ENCODE results near the gene PTK6. TPM values are rescaled to one million over a fixed set of nuclear protein-coding genes. Genes with fewer than 3 reads are reported as not detected.

The PTK6 gene
- total RNA-seq, 4 donors from 2014 or later = 0.11 TPM; not detected in 3

GRCh38 chr20:63504642-63505041, 32.5 kb downstream of the PTK6 start:
- DNase-seq = no peak
- H3K9me3 ChIP-seq = no peaks in the 10 kb centered on the region
- no peaks in the 10 kb centered on the region for H3K36me3 ChIP-seq
- no peak for TF ChIP-seq POLR2A (IDR thresholded peaks at IDR 0.05)
- H3K27ac ChIP-seq = no peak overlapping the region
- H3K4me1 ChIP-seq = no peaks in the 10 kb centered on the region
- H3K27me3 ChIP-seq = peaks cover 7% of the 10 kb centered on the region
- 83 to 93% methylated on average over 9 of the region's 9 CpGs for WGBS, 2 donors
- H3K4me3 ChIP-seq (replicated peaks in 1 of 3) = no peak overlapping the region
- intact Hi-C loops (cut with DNase I) = no loop called here

GRCh38 chr20:63503524-63503923, 33.7 kb downstream of the PTK6 start:
- H3K4me3 ChIP-seq (replicated peaks in 1 of 3) = no peak overlapping the region
- H3K4me1 ChIP-seq = peaks cover 0 to 8% of the 10 kb centered on the region in 2 donors
- no peaks in the 10 kb centered on the region for H3K9me3 ChIP-seq
- WGBS, 2 donors = 35 to 49% methylated on average over 2 to 7 of the region's 7 CpGs
- H3K27me3 ChIP-seq = peaks cover 12% of the 10 kb centered on the region
- no peaks in the 10 kb centered on the region for H3K36me3 ChIP-seq
- TF ChIP-seq CTCF (IDR thresholded peaks at IDR 0.05) (no peak), POLR2A (IDR thresholded peaks at IDR 0.05) (no peak)
- no peak overlapping the region for H3K27ac ChIP-seq
- no peak for DNase-seq
- intact Hi-C loops (cut with DNase I) = no loop called here

- TF ChIP-seq POLR2A (IDR thresholded peaks at IDR 0.05) = no peak
- TF ChIP-seq CTCF (IDR thresholded peaks at IDR 0.05) = no peak
- intact Hi-C loops (cut with DNase I) = no loop called here
- Histone ChIP-seq H3K9me3 (no peaks in the 10 kb centered on the region), H3K4me1 (peaks cover 0 to 16% of the 10 kb centered on the region in 2 donors), H3K27ac (no peak overlapping the region), H3K27me3 (peaks cover 12% of the 10 kb centered on the region), H3K36me3 (no peaks in the 10 kb centered on the region), H3K4me3 (replicated peaks in 1 of 3) (no peak overlapping the region)
- no peak for DNase-seq
- 59 to 86% methylated on average over 4 to 5 of the region's 15 CpGs for WGBS, 2 donors
Observed at GRCh38 chr20:63502671-63503172, 34.5 kb downstream of the PTK6 start.

GRCh38 chr20:63501818-63502670, 35.1 kb downstream of the PTK6 start:
- TF ChIP-seq CTCF (IDR thresholded peaks at IDR 0.05) = no peak
- TF ChIP-seq POLR2A (IDR thresholded peaks at IDR 0.05) = no peak
- H3K4me1 ChIP-seq = peaks cover 0 to 16% of the 10 kb centered on the region in 2 donors
- no peaks in the 10 kb centered on the region for H3K36me3 ChIP-seq
- no peaks in the 10 kb centered on the region for H3K9me3 ChIP-seq
- intact Hi-C loops (cut with DNase I) = no loop called here
- no peak overlapping the region for H3K4me3 ChIP-seq (replicated peaks in 1 of 3)
- WGBS, 2 donors = 18 to 33% methylated on average over 9 to 14 of the region's 26 CpGs
- no peak overlapping the region for H3K27ac ChIP-seq
- no peak for DNase-seq
- H3K27me3 ChIP-seq = peaks cover 12% of the 10 kb centered on the region

GRCh38 chr20:63500902-63501817, 36.0 kb downstream of the PTK6 start:
- TF ChIP-seq POLR2A (IDR thresholded peaks at IDR 0.05) (no peak), CTCF (IDR thresholded peaks at IDR 0.05) (no peak)
- Histone ChIP-seq H3K36me3 (no peaks in the 10 kb centered on the region), H3K9me3 (no peaks in the 10 kb centered on the region), H3K27me3 (peaks cover 12% of the 10 kb centered on the region), H3K4me1 (peaks cover 0 to 16% of the 10 kb centered on the region in 2 donors), H3K27ac (no peak overlapping the region), H3K4me3 (replicated peaks in 1 of 3) (no peak overlapping the region)
- intact Hi-C loops (cut with DNase I) = no loop called here
- DNase-seq = no peak
- WGBS, 2 donors = 79 to 81% methylated on average over 17 to 25 of the region's 27 CpGs
